ENCODE data around the gene DCTN5.
A peak's percentile ranks its signal among the peaks of the same experiment; 100 is the strongest.

Gene DCTN5

DNA sequence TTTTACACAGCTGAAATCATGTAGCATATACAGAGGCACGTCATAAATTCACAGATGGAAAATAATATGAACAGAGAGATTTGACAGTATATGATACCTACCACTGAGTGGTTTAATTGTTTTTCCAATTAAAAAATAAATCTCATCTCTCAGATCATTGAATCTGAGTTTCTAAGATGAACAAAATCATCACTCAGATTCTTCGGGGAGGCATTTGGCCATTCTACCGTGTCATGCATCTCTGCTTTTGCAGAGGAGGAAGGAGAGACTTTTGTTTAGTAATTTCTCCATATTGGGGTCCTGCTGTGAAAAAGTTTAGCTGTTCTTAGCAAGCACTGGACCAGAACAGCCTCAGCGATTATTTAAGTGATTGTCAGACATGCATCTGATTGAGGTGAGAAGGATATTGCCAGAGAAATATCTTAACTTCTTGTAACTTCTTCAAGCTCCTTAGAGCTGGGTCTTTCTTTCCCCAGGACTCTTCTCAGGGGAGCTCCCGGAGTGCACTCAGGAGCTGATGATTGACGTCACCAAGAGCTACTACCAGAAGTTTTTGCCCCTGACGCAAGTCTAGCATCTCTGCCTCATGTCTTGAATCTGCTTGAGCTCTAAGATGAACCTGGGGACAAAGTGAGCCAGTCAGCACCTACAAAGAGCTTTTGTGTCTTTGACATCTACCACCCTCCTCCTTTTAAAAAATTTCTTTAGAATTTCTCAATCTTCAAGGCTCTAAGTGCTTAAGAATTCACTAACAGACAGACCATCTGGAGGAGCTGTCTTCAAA, 25.5 kb downstream of the DCTN5 start:
- no peak for DNase-seq

- no peak for DNase-seq
Measured at GRCh38 chr16:23667355-23667659, 26.0 kb downstream of the DCTN5 start.

GRCh38 chr16:23668225-23668624, 27.0 kb downstream of the DCTN5 start:
- DNase-seq, result no peak

DNA sequence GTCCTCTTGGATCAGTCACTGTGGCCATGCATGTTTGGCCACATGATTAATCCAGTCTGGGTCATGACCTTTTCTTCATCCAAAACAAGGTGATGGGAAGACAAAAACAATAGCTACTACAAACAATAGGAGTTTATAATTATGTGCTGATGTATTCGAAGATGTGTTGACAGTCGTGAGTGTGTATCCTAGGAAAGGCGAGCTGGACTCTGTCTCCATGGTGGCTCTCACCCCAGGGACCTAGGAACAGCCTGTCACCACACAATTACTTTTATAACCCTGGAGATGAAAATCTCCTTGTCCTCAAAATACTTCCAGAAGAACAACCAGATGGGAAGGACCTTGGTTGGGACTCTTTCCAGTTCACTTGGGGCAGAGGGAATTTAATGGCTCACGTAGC, 27.6 kb downstream of the DCTN5 start:
- no peak for DNase-seq

DNA sequence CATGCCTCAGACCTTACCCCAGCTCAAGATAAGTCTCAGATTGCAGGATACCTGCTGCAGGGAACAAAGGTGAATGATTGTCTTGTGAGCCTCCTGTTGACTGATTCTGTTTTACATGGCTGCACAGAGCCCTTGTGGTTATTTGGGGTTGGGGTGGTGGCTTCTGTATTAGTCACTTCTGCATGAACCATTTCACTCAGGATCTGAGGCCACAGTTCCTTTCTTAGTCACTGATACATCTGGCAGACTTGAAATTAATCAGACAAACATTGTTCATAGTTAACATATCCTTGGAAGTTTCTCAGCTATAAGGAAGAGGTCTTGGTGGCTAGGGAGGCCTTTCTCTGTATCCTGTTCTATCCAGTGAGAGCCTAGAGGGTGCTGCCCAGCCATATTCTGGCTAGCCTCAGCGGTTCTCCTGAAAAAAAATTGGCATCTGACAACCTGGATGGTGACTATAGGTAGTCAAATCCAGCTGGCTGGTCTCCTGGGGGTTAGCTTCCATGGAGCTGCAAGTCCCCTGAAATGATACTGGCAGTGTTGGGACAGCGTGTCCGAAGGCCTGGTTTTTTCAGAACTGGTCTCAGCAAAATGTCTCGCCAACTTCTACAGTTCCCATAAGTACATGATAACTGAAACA, 29.0 kb downstream of the DCTN5 start:
- DNase-seq, result no peak

GRCh38 chr16:23673971-23674614, 32.8 kb downstream of the DCTN5 start:
- DNase-seq, result no peak

GRCh38 chr16:23676924-23677480, 35.7 kb downstream of the DCTN5 start:
- no peak for DNase-seq

DNA sequence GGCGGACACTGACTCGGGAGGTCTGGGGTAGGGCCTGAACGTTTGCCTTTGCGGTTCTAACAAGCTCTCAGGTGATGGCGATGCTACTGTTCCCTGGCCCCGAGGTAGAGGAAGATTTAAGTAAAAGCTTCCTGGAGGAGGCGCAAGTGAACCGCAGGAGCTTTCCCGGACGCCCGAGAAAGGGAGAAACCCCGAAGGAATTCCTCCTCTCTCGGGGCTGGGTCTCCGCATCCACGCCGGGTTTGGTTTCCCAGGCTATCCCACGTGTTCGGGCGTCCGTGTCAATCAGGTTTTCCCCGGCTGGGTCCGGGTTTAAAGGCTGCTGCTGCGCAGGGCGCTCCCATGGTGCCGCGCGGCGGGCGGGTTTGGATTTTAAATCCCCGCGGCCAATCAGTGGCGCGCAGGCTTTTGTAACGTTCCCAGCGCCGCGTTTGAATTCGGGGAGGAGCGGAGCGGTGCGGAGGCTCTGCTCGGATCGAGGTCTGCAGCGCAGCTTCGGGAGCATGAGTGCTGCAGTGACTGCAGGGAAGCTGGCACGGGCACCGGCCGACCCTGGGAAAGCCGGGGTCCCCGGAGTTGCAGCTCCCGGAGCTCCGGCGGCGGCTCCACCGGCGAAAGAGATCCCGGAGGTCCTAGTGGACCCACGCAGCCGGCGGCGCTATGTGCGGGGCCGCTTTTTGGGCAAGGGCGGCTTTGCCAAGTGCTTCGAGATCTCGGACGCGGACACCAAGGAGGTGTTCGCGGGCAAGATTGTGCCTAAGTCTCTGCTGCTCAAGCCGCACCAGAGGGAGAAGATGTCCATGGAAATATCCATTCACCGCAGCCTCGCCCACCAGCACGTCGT, 37.4 kb downstream of the DCTN5 start, which contains the start of gene PLK1:
TSS of gene PLK1 (plus strand) at position 460 of the 844 bp plus-strand sequence. CDS start at position 504, 44 bp downstream.
- peak; percentile 66 for DNase-seq

- DNase-seq, result peak; percentile 25
Measured at GRCh38 chr16:23679274-23679985, 38.2 kb downstream of the DCTN5 start.

- DNase-seq, result no peak
Measured at GRCh38 chr16:23679986-23680336, 38.7 kb downstream of the DCTN5 start.

GRCh38 chr16:23682181-23682580, 40.9 kb downstream of the DCTN5 start:
- peak; percentile 19 for DNase-seq

GRCh38 chr16:23683487-23683886, 42.2 kb downstream of the DCTN5 start:
- no peak for DNase-seq

DNA sequence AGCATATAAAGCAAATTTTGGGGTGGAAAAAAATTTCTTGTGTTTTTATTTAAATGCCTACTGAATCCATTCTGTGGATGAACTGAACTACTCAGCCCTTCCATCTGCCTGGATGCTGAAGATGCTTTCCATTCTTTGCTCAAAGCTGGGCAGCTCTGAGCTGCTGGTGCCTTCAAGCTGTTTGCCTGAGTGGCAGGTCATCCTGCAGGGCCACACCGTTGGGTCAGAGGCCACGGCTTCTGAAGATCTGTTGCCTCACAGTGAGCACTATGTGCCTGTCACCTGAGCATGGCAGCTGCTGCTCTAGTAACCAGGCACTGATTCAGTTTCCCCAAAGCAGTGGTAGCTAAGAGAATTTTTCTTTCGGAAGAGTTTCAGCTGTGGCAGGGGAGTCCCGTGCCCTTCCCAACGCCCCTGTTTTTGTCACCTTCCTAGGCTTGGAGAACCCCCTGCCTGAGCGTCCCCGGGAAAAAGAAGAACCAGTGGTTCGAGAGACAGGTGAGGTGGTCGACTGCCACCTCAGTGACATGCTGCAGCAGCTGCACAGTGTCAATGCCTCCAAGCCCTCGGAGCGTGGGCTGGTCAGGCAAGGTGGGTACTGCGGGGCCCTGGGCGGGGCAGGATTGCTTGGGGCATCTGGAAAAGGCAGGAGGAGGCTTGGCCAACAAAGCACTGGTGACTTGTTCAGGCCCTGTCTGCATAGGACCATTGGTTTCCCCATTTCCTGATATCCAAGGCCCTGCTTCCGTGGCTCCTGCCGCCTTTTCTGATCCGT, 46.0 kb downstream of the DCTN5 start:
- no peak for DNase-seq

DNA sequence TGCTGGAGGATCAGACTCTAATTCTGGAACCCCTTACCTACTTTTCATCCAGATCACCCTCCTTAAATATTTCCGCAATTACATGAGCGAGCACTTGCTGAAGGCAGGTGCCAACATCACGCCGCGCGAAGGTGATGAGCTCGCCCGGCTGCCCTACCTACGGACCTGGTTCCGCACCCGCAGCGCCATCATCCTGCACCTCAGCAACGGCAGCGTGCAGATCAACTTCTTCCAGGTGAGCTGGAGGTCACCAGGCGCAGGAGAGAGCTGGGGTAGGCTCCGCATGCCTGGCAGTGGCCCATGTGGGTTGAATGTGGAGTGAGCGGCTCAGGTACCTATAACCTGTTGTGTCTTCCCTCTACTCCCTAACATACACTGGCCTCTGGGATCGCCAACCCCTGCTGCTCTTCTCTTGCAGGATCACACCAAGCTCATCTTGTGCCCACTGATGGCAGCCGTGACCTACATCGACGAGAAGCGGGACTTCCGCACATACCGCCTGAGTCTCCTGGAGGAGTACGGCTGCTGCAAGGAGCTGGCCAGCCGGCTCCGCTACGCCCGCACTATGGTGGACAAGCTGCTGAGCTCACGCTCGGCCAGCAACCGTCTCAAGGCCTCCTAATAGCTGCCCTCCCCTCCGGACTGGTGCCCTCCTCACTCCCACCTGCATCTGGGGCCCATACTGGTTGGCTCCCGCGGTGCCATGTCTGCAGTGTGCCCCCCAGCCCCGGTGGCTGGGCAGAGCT, 48.3 kb downstream of the DCTN5 start:
- DNase-seq, result no peak

DNA sequence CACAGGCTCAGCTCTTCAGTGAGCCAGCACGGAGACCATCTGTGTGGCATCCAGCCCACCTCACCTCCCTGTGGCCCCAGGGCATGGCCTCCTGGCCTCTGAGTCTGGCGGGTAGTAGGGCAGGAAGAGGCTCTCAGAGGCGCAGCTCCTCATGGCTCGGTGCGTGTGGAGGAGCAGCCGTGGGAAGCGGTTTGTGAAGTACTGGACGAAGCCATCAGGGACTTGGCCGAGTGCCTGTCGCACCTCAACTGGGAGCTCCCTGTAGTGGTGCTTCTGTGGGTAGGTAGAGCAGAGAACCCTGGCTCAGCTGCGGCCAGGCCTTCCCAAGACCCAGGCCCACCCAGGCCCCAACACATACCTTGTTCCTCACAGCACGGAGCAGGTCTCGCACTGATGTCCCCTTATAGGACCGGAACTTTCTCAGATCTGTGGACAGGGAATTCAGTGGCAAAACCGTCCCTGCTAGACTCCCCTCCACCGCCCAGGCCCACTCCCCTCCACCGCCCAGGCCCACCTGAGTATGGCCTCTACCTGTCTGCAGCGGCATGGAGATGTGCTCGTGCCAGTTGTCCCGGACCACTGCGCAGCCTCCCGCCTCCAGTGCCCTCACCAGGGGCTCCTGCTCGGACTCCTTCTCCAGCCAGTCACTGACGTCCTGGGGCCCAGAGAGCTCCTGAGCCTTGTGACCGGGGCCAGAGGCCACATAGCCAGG, 49.7 kb downstream of the DCTN5 start:
- DNase-seq, result no peak

- DNase-seq, result no peak
Measured at GRCh38 chr16:23691483-23692189, 50.4 kb downstream of the DCTN5 start.

DNA sequence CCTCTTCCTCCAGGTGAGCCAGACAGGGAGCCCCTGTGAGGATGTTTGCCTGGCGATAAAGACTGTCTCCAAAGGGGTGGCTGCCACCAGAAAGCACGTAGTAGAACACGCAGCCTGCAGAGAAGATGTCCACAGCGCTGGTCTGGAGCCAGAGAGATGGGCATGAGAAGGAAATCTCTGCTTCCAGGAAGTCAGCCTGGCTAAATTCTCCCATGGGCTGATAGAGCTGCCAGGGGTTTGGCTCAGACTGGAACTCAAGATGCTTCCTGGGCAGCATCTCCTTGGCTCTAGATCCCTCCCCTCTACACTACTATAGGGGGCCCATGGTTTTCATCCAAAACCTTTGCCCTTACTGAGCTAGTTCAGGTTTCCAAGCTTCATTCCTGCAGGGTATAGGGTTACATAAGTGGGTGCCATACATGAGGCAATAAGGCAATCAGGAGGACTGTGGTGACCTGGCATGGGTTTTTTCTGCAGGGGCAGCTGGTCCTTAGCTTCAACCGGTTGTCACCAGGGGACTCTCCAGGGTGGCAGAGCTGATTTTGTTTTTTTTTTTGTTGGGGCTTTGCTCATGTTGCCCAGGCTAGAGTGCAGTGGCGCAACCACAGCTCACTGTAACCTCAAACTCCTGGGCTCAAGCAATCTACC, 51.0 kb downstream of the DCTN5 start:
- DNase-seq, result peak; percentile 1

GRCh38 chr16:23694265-23694643, 53.0 kb downstream of the DCTN5 start:
- no peak for DNase-seq

Measured in GF-D8 (cell line).